ENCODE results near the gene FAM76A. TPM values are rescaled to one million over a fixed set of nuclear protein-coding genes. Genes with fewer than 3 reads are reported as not detected.
A peak's percentile ranks its signal among the peaks of the same experiment; 100 is the strongest.

FAM76A gene
- total RNA-seq, 6 experiments from 2014 or later = 3.5 to 7.4 (median 4.9) TPM

GRCh38 chr1:27755286-27755685, 29.5 kb downstream of the FAM76A start:
- peak in 1 of 4 donors; percentile 16 for ATAC-seq
- peaks cover 0 to 19% (median 12%) of the 10 kb centered on the region in 4 donors for H3K36me3 ChIP-seq

GRCh38 chr1:27755865-27756264, 30.1 kb downstream of the FAM76A start:
- Histone ChIP-seq H3K27me3 (no peaks in the 10 kb centered on the region), H3K36me3 (peaks cover 0 to 18% (median 9%) of the 10 kb centered on the region in 4 donors), H3K4me3 (no peak overlapping the region), H3K4me1 (peaks cover 0 to 8% (median 0%) of the 10 kb centered on the region in 4 donors), H3K9me3 (no peaks in the 10 kb centered on the region), H3K27ac (peak overlapping the region in 1 of 3 donors; percentile 45)
- intact Hi-C loops (cut with DNase I) = no loop called here
- 32% methylated on average over 4 of the region's 4 CpGs for WGBS (ENCODE audit: insufficient coverage, low coverage, low lambda C conversion rate, missing lambda C conversion rate)
- DNase-seq (peak in 1 of 3 donors; percentile 69), ATAC-seq (peak; percentile 83 to 99 (median 91))
- TF ChIP-seq POLR2A (IDR thresholded peaks at IDR 0.05) (no peak), CTCF (IDR thresholded peaks at IDR 0.05) (no peak)

More at GRCh38 chr1:27755286-27755685, 29.5 kb downstream of the FAM76A start:
- H3K27me3 ChIP-seq = no peaks in the 10 kb centered on the region
- no peak for DNase-seq
- no peak overlapping the region for H3K4me3 ChIP-seq
- H3K27ac ChIP-seq = peak overlapping the region in 1 of 3 donors; percentile 45
- H3K4me1 ChIP-seq = peaks cover 0 to 8% (median 0%) of the 10 kb centered on the region in 4 donors
- no peaks in the 10 kb centered on the region for H3K9me3 ChIP-seq
- TF ChIP-seq POLR2A (IDR thresholded peaks at IDR 0.05) (no peak), CTCF (IDR thresholded peaks at IDR 0.05) (no peak)
- 78% methylated on average over 1 of the region's 1 CpG for WGBS (ENCODE audit: insufficient coverage, low coverage, low lambda C conversion rate, missing lambda C conversion rate)
- intact Hi-C loops (cut with DNase I) = no loop called here

- peaks cover 0 to 8% (median 6%) of the 10 kb centered on the region in 4 donors for H3K36me3 ChIP-seq
- TF ChIP-seq POLR2A (IDR thresholded peaks at IDR 0.05) (no peak), CTCF (IDR thresholded peaks at IDR 0.05) (no peak)
Measured at GRCh38 chr1:27759236-27759635, 33.5 kb downstream of the FAM76A start.

GRCh38 chr1:27760426-27760825, 34.7 kb downstream of the FAM76A start:
- H3K4me3 ChIP-seq = no peak overlapping the region
- no peak for TF ChIP-seq POLR2A (IDR thresholded peaks at IDR 0.05)
- no peak for TF ChIP-seq CTCF (IDR thresholded peaks at IDR 0.05)
- no peak overlapping the region for H3K27ac ChIP-seq
- H3K27me3 ChIP-seq = no peaks in the 10 kb centered on the region
- WGBS (ENCODE audit: insufficient coverage, low coverage, low lambda C conversion rate, missing lambda C conversion rate) = 76% methylated on average over 3 of the region's 3 CpGs
- no peaks in the 10 kb centered on the region for H3K9me3 ChIP-seq
- H3K4me1 ChIP-seq = peaks cover 0 to 6% (median 0%) of the 10 kb centered on the region in 4 donors
- H3K36me3 ChIP-seq = peaks cover 0 to 8% (median 6%) of the 10 kb centered on the region in 4 donors
- intact Hi-C loops (cut with DNase I) = no loop called here
- ATAC-seq (peak in 2 of 4 donors; percentile 34), DNase-seq (no peak)

More at GRCh38 chr1:27759236-27759635, 33.5 kb downstream of the FAM76A start:
- DNase-seq (no peak), ATAC-seq (no peak)
- H3K27ac ChIP-seq = no peak overlapping the region
- no peak overlapping the region for H3K4me3 ChIP-seq
- WGBS (ENCODE audit: insufficient coverage, low coverage, low lambda C conversion rate, missing lambda C conversion rate) = 75% methylated on average over 2 of the region's 2 CpGs
- intact Hi-C loops (cut with DNase I) = no loop called here
- no peaks in the 10 kb centered on the region for H3K9me3 ChIP-seq
- no peaks in the 10 kb centered on the region for H3K27me3 ChIP-seq
- peaks cover 0 to 8% (median 0%) of the 10 kb centered on the region in 4 donors for H3K4me1 ChIP-seq

All from right lobe of liver (tissue), 6 donors.